Measurements from ENCODE around the gene CCL1. TPM values are rescaled to one million over a fixed set of nuclear protein-coding genes. Genes with fewer than 3 reads are reported as not detected.

Gene CCL1
- total and polyA plus RNA-seq, 12 donors = not detected

GRCh38 chr17:34387566-34387965 is 24.5 kb upstream of the CCL1 start:
- TF ChIP-seq CTCF (IDR thresholded peaks at IDR 0.05) = no peak
- intact Hi-C loops (cut with DNase I) = no loop called here
- ATAC-seq (no peak), DNase-seq (no peak)
- H3K36me3 ChIP-seq = no peaks in the 10 kb centered on the region
- H3K4me3 ChIP-seq = no peak overlapping the region
- H3K9me3 ChIP-seq = no peaks in the 10 kb centered on the region
- peaks cover 0 to 23% (median 0%) of the 10 kb centered on the region in 9 donors for H3K4me1 ChIP-seq
- no peak overlapping the region for H3K27ac ChIP-seq
- WGBS, 2 donors = 64 to 77% methylated on average over 4 to 5 of the region's 5 CpGs
- peaks cover 0 to 32% (median 6%) of the 10 kb centered on the region in 7 donors for H3K27me3 ChIP-seq

GRCh38 chr17:34386697-34387550 is 23.9 kb upstream of the CCL1 start:
- Histone ChIP-seq H3K27ac (peak overlapping the region in 1 of 10 donors; percentile 51), H3K9me3 (no peaks in the 10 kb centered on the region), H3K27me3 (peaks cover 0 to 32% (median 6%) of the 10 kb centered on the region in 7 donors), H3K4me1 (peaks cover 0 to 25% (median 0%) of the 10 kb centered on the region in 9 donors), H3K4me3 (no peak overlapping the region), H3K36me3 (no peaks in the 10 kb centered on the region)
- DNase-seq (no peak), ATAC-seq (peak in 6 of 8 donors; percentile 35 to 62 (median 52))
- WGBS, 2 donors = 60 to 69% methylated on average over 5 of the region's 5 CpGs
- TF ChIP-seq CTCF (IDR thresholded peaks at IDR 0.05) = no peak
- intact Hi-C loops (cut with DNase I) = no loop called here

GRCh38 chr17:34386343-34386696 is 23.3 kb upstream of the CCL1 start:
- intact Hi-C loops (cut with DNase I) = no loop called here
- no peak for ATAC-seq
- H3K4me1 ChIP-seq = peaks cover 0 to 25% (median 0%) of the 10 kb centered on the region in 9 donors
- TF ChIP-seq CTCF (IDR thresholded peaks at IDR 0.05) = no peak
- no peaks in the 10 kb centered on the region for H3K9me3 ChIP-seq
- no peak overlapping the region for H3K4me3 ChIP-seq
- DNase-seq = no peak
- 79 to 83% methylated on average over 5 of the region's 5 CpGs for WGBS, 2 donors
- no peaks in the 10 kb centered on the region for H3K36me3 ChIP-seq
- H3K27ac ChIP-seq = no peak overlapping the region
- H3K27me3 ChIP-seq = peaks cover 0 to 32% (median 6%) of the 10 kb centered on the region in 7 donors

- Histone ChIP-seq H3K9me3 (no peaks in the 10 kb centered on the region), H3K4me3 (no peak overlapping the region), H3K36me3 (no peaks in the 10 kb centered on the region), H3K27me3 (peaks cover 0 to 27% (median 11%) of the 10 kb centered on the region in 7 donors), H3K4me1 (peaks cover 0 to 25% (median 0%) of the 10 kb centered on the region in 9 donors), H3K27ac (no peak overlapping the region)
- ATAC-seq (no peak), DNase-seq (no peak)
- TF ChIP-seq CTCF (IDR thresholded peaks at IDR 0.05) = no peak
- intact Hi-C loops (cut with DNase I) = no loop called here
- WGBS, 2 donors = 76 to 77% methylated on average over 9 of the region's 9 CpGs
Observed at GRCh38 chr17:34384822-34385605, 22.0 kb upstream of the CCL1 start.
